Activated CD4-positive, alpha-beta T cell treated with anti-CD3 and anti-CD28 coated beads, Interleukin-2, amount 10 ng/mL, durations not matched to agents 7 days and 5 days (primary cell): ENCODE measurements around the gene BBIP1. TPM values are rescaled to one million over a fixed set of nuclear protein-coding genes. Genes with fewer than 3 reads are reported as not detected.

ENCODE experiments used
- CTCF ChIA-PET: fragments of 350-600 bp; sonication (Branson Sonifier 250); formaldehyde crosslinking; loops from one replicate; lab custom pipeline; 2021; ENCODE audit warnings: antibody characterized with exemption; lab: Charles Lee
- POLR2A ChIA-PET: fragments of 350-600 bp; sonication (Branson Sonifier 250); formaldehyde crosslinking; loops from one replicate; lab custom pipeline; 2021; ENCODE audit warnings: antibody characterized with exemption; lab: Charles Lee
- DNase-seq: peaks from one replicate; pipeline ENCODE4 v3.0.0-alpha.2; 2020
- H3K27ac Mint-ChIP-seq: one replicate; pipeline ENCODE4 v1.8.0; 2021; ENCODE audit warnings: mild to moderate bottlenecking, moderate library complexity, mixed read lengths
- H3K27me3 Mint-ChIP-seq: one replicate; pipeline ENCODE4 v1.8.0; 2021; ENCODE audit warnings: mixed read lengths
- H3K36me3 Mint-ChIP-seq: one replicate; pipeline ENCODE4 v1.8.0; 2021; ENCODE audit warnings: low read depth, mixed read lengths
- H3K4me1 Mint-ChIP-seq: one replicate; pipeline ENCODE4 v1.8.0; 2021; ENCODE audit warnings: mixed read lengths
- H3K4me3 Mint-ChIP-seq: one replicate; pipeline ENCODE4 v1.8.0; 2021; ENCODE audit warnings: mild to moderate bottlenecking, moderate library complexity, mixed read lengths
- H3K9me3 Mint-ChIP-seq: one replicate; pipeline ENCODE4 v1.8.0; 2021; ENCODE audit warnings: mixed read lengths
- total RNA-seq, 2 experiments: library from RNA; stranded (reverse); gene quantifications; one replicate each; pipeline ENCODE4 v1.2.3, GENCODE V29; 2021

The BBIP1 gene
- total RNA-seq, 2 experiments from 2014 or later: 19.1 to 24.2 TPM

GRCh38 chr10:110947061-110947595, 28.1 kb upstream of the BBIP1 start:
- Mint-ChIP-seq H3K4me3 (no peak overlapping the region), H3K4me1 (peaks cover 15% of the 10 kb centered on the region), H3K36me3 (peaks cover 67% of the 10 kb centered on the region), H3K9me3 (peaks cover 15% of the 10 kb centered on the region), H3K27me3 (no peaks in the 10 kb centered on the region), H3K27ac (no peak overlapping the region)
- ChIA-PET CTCF (interaction anchor here (1.0 to 1.7 kb wide), 2 partner anchors 9 kb away, joined by 3 to 5 read pairs; no protein-coding TSS in a partner anchor), POLR2A (no interaction called here)
- DNase-seq: no peak

- Mint-ChIP-seq H3K4me3 (no peak overlapping the region), H3K27me3 (no peaks in the 10 kb centered on the region), H3K9me3 (peaks cover 15% of the 10 kb centered on the region), H3K4me1 (peaks cover 15% of the 10 kb centered on the region), H3K36me3 (peaks cover 62% of the 10 kb centered on the region), H3K27ac (no peak overlapping the region)
- DNase-seq: no peak
- ChIA-PET CTCF (interaction anchor here (1.7 kb wide), 1 partner anchor 10 kb away, joined by 5 read pairs; no protein-coding TSS in a partner anchor), POLR2A (interaction anchor here (0.6 kb wide), 1 partner anchor 868 kb away, joined by 3 read pairs; no protein-coding TSS in a partner anchor)
These were observed 27.5 kb upstream of the BBIP1 start for GRCh38 chr10:110946496-110946895.

- no peak overlapping the region for H3K4me3 Mint-ChIP-seq
- no peak overlapping the region for H3K27ac Mint-ChIP-seq
- peaks cover 19% of the 10 kb centered on the region for H3K4me1 Mint-ChIP-seq
- no peaks in the 10 kb centered on the region for H3K27me3 Mint-ChIP-seq
- no peak for DNase-seq
- CTCF ChIA-PET: interaction anchor here (1.7 kb wide), 1 partner anchor 21 kb away, joined by 3 read pairs; no protein-coding TSS in a partner anchor
- POLR2A ChIA-PET: no interaction called here
- H3K36me3 Mint-ChIP-seq: peaks cover 65% of the 10 kb centered on the region
- peaks cover 17% of the 10 kb centered on the region for H3K9me3 Mint-ChIP-seq
These were observed 25.9 kb upstream of the BBIP1 start for GRCh38 chr10:110944792-110945396.

- ChIA-PET POLR2A (no interaction called here), CTCF (no interaction called here)
- H3K4me1 Mint-ChIP-seq: peaks cover 9% of the 10 kb centered on the region
These were observed 20.4 kb upstream of the BBIP1 start for GRCh38 chr10:110939419-110939818.

GRCh38 chr10:110936757-110937156, 17.8 kb upstream of the BBIP1 start:
- no peak overlapping the region for H3K4me3 Mint-ChIP-seq
- H3K27ac Mint-ChIP-seq: no peak overlapping the region
- no peak for DNase-seq
- CTCF ChIA-PET: interaction anchor here (0.6 kb wide), 1 partner anchor 261 kb away, joined by 5 read pairs; no protein-coding TSS in a partner anchor
- H3K4me1 Mint-ChIP-seq: peaks cover 7% of the 10 kb centered on the region
- H3K27me3 Mint-ChIP-seq: no peaks in the 10 kb centered on the region
- peaks cover 2% of the 10 kb centered on the region for H3K9me3 Mint-ChIP-seq
- POLR2A ChIA-PET: no interaction called here
- H3K36me3 Mint-ChIP-seq: peaks cover 26% of the 10 kb centered on the region

More at GRCh38 chr10:110939419-110939818, 20.4 kb upstream of the BBIP1 start:
- Mint-ChIP-seq H3K27me3 (no peaks in the 10 kb centered on the region), H3K27ac (no peak overlapping the region), H3K4me3 (no peak overlapping the region), H3K9me3 (peaks cover 10% of the 10 kb centered on the region), H3K36me3 (peaks cover 47% of the 10 kb centered on the region)
- DNase-seq: no peak

- ChIA-PET CTCF (interaction anchor here (0.7 kb wide), 1 partner anchor 260 kb away, joined by 3 read pairs; no protein-coding TSS in a partner anchor), POLR2A (no interaction called here)
- Mint-ChIP-seq H3K4me3 (no peak overlapping the region), H3K36me3 (peaks cover 12% of the 10 kb centered on the region), H3K9me3 (no peaks in the 10 kb centered on the region), H3K27me3 (no peaks in the 10 kb centered on the region), H3K4me1 (peaks cover 5% of the 10 kb centered on the region), H3K27ac (no peak overlapping the region)
- DNase-seq: no peak
These were observed 13.7 kb upstream of the BBIP1 start for GRCh38 chr10:110932505-110933180.

- Mint-ChIP-seq H3K9me3 (no peaks in the 10 kb centered on the region), H3K4me3 (no peak overlapping the region), H3K4me1 (peaks cover 5% of the 10 kb centered on the region), H3K36me3 (peaks cover 8% of the 10 kb centered on the region), H3K27me3 (no peaks in the 10 kb centered on the region), H3K27ac (no peak overlapping the region)
- DNase-seq: no peak
- ChIA-PET POLR2A (no interaction called here), CTCF (interaction anchor here (0.7 kb wide), 1 partner anchor 259 kb away, joined by 3 read pairs; no protein-coding TSS in a partner anchor)
These were observed 12.9 kb upstream of the BBIP1 start for GRCh38 chr10:110931769-110932381.

- Mint-ChIP-seq H3K27me3 (no peaks in the 10 kb centered on the region), H3K9me3 (no peaks in the 10 kb centered on the region), H3K27ac (no peak overlapping the region), H3K4me3 (no peak overlapping the region), H3K36me3 (peaks cover 9% of the 10 kb centered on the region), H3K4me1 (peaks cover 28% of the 10 kb centered on the region)
- CTCF ChIA-PET: no interaction called here
- no peak for DNase-seq
- POLR2A ChIA-PET: no interaction called here
These were observed 8.5 kb upstream of the BBIP1 start for GRCh38 chr10:110927461-110927860.

- no peak overlapping the region for H3K27ac Mint-ChIP-seq
- H3K36me3 Mint-ChIP-seq: peaks cover 9% of the 10 kb centered on the region
- no peak overlapping the region for H3K4me3 Mint-ChIP-seq
- ChIA-PET POLR2A (no interaction called here), CTCF (no interaction called here)
- no peaks in the 10 kb centered on the region for H3K9me3 Mint-ChIP-seq
- H3K27me3 Mint-ChIP-seq: no peaks in the 10 kb centered on the region
- H3K4me1 Mint-ChIP-seq: peaks cover 31% of the 10 kb centered on the region
- no peak for DNase-seq
These were observed 5.0 kb upstream of the BBIP1 start for GRCh38 chr10:110923856-110924493.

- Mint-ChIP-seq H3K27ac (peak overlapping the region; percentile 96), H3K9me3 (no peaks in the 10 kb centered on the region), H3K27me3 (no peaks in the 10 kb centered on the region), H3K4me1 (peaks cover 39% of the 10 kb centered on the region), H3K4me3 (peak overlapping the region; percentile 97), H3K36me3 (peaks cover 7% of the 10 kb centered on the region)
- CTCF ChIA-PET: interaction anchor here (0.6 to 1.6 kb wide), 2 partner anchors 9 to 134 kb away, joined by 3 read pairs; no protein-coding TSS in a partner anchor
- POLR2A ChIA-PET: interaction anchor here (0.7 kb wide), 1 partner anchor 716 kb away, joined by 3 read pairs; no protein-coding TSS in a partner anchor
- DNase-seq: peak; percentile 31
These were observed 1.2 kb upstream of the BBIP1 start for GRCh38 chr10:110919971-110920881.

GRCh38 chr10:110919349-110919931, 460 bp upstream of the BBIP1 start, which contains the start of gene SHOC2:
Gene SHOC2 (plus strand): TSS chr10:110919604. CDS start chr10:110964359, 44,755 bp downstream.
- Mint-ChIP-seq H3K27ac (peak within 1 kb of the TSS; percentile 96), H3K36me3 (peaks cover 5% of the 10 kb centered on the region), H3K4me3 (peak within 1 kb of the TSS; percentile 97), H3K27me3 (no peaks in the 10 kb centered on the region), H3K9me3 (no peaks in the 10 kb centered on the region), H3K4me1 (peaks cover 37% of the 10 kb centered on the region)
- peak; percentile 99 for DNase-seq
- ChIA-PET POLR2A (interaction anchor here (0.6 to 1.8 kb wide), 4 partner anchors 17 to 173 kb away, joined by 3 to 6 read pairs (median 4); no protein-coding TSS in a partner anchor), CTCF (interaction anchor here (0.6 to 2.1 kb wide), 8 partner anchors 9 to 594 kb away, joined by 3 to 11 read pairs (median 3); no protein-coding TSS in a partner anchor)
